ENCODE results near the gene NAA38.
"Not testable (repeated sequence)": the region's sequence is repeated elsewhere in the genome, so short reads cannot be mapped to it uniquely, and the experiment has no call there.

Gene NAA38

GRCh38 chr17:7881276-7882054 lies 24.1 kb upstream of the NAA38 start:
- FAIRE-seq, result no peak

GRCh38 chr17:7880076-7880868 lies 22.9 kb upstream of the NAA38 start:
- no peak for FAIRE-seq

- peak; percentile 48 for FAIRE-seq
These were observed 20.9 kb upstream of the NAA38 start for GRCh38 chr17:7878234-7878633.

GRCh38 chr17:7875804-7876370 lies 18.5 kb upstream of the NAA38 start:
- no peak for FAIRE-seq

GRCh38 chr17:7873051-7873450 lies 15.7 kb upstream of the NAA38 start:
- FAIRE-seq, result no peak

GRCh38 chr17:7867881-7868329 lies 10.5 kb upstream of the NAA38 start:
- no peak for FAIRE-seq

- no peak for FAIRE-seq
These were observed 7.8 kb upstream of the NAA38 start for GRCh38 chr17:7864995-7865650.

- FAIRE-seq, result not testable (repeated sequence)
These were observed 7.0 kb upstream of the NAA38 start for GRCh38 chr17:7864384-7864783.

GRCh38 chr17:7862692-7863437 lies 5.5 kb upstream of the NAA38 start:
- peak; percentile 63 for FAIRE-seq

GRCh38 chr17:7859028-7859427 lies 1.7 kb upstream of the NAA38 start:
- FAIRE-seq, result no peak

- no peak for FAIRE-seq
These were observed 1.1 kb upstream of the NAA38 start for GRCh38 chr17:7858522-7858810.

GRCh38 chr17:7857713-7858521 lies 558 bp upstream of the NAA38 start, which contains the start of gene CYB5D1:
Gene CYB5D1 (plus strand): TSS chr17:7858003. CDS start chr17:7858135, 132 bp downstream.
- FAIRE-seq, result no peak

GRCh38 chr17:7856011-7856810 lies 1.1 kb downstream of the NAA38 start:
- FAIRE-seq, result no peak

- FAIRE-seq, result no peak
These were observed 1.7 kb downstream of the NAA38 start for GRCh38 chr17:7855660-7856010.

- no peak for FAIRE-seq
These were observed 2.3 kb downstream of the NAA38 start, which contains the start of gene TMEM88 for GRCh38 chr17:7854851-7855659. Gene TMEM88 (plus strand): TSS chr17:7855066. CDS start chr17:7855075, 9 bp downstream.

- FAIRE-seq, result no peak
These were observed 3.1 kb downstream of the NAA38 start for GRCh38 chr17:7854078-7854777.

- no peak for FAIRE-seq
These were observed 3.7 kb downstream of the NAA38 start for GRCh38 chr17:7853691-7854038.

GRCh38 chr17:7852919-7853690 lies 4.3 kb downstream of the NAA38 start:
- FAIRE-seq, result no peak
